ENCODE results near the gene DLG1.

- no peak for TF ChIP-seq CTCF (conservative IDR thresholded peaks at IDR 0.05; ENCODE audit: low read depth in 2 of 2)
- no peak for TF ChIP-seq POLR2AphosphoS5 (IDR thresholded peaks at IDR 0.05; ENCODE audit: low read depth)
- TF ChIP-seq JUNB (IDR thresholded peaks at IDR 0.05; ENCODE audit: unreplicated experiment) = no peak
- no peak for TF ChIP-seq REST (IDR thresholded peaks at IDR 0.05; ENCODE audit: unreplicated experiment)
- no peak for TF ChIP-seq ETS1 (IDR thresholded peaks at IDR 0.05)
- no peak for TF ChIP-seq CREB1 (CRISPR knock-in tag; IDR thresholded peaks at IDR 0.05; ENCODE audit: low read depth)
Measured at GRCh38 chr3:196995027-196995426, 303.4 kb downstream of the DLG1 start.
